ACHN (cell line): Measurements from ENCODE around the gene ATOH8.

ENCODE experiments used
- DNase-seq: peaks from one replicate; pipeline ENCODE4 v3.0.0-alpha.2; 2015
- in situ Hi-C: cut with HindIII; loops from 2 replicates; pipeline ENCODE4 v1.10.0; 2017; ENCODE audit warnings: low sequenced_read_pairs, low pct_ligation_motif_present, low pct_unique_long_range_greater_than_20kb

The ATOH8 gene

DNA sequence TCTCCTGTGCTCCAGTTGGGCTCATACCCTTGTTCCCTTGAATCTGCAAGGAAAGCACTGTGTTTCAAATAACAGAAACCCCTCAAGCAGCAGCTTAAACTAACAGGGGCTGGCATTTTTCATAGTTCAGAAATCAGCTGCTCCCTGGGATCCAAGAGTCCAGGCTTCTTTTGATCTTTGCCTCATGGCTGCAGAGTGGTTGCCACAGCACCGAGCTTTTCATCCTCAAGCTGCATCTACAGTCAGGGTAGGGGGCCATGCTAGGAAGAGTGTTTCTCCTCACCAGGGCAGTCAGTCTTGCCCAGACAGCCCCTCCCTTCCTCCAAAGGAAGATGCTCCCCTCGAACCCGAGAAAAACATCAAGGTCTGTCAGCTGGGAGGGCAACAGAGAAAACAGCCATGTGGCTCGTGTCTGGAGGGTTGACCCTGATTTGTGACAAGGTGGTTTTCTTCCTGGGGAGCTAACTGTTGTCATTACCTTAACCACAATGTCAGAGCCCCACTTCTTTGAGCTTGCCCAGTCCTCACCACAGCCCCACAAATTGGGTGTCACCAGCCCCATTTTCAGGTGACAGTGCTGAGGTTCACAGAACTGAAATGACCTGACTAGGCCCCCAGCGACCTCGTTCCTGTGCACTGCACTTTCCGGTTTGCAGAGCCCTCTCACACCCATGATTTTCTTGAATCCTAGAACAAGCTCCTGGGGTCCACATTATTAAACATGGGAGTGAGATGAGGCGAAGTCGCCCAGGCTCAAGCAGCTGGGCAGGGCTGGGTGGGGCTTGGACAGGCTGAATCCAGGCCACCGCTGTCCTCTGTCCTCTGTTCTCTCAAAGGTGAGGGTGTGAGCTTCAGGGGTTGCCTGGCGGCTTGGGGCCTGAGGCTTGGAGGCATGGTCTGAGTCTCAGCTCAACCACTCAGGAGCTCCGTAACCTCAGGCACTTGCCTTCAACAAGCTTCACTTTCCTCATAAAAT lies 21.9 kb downstream of the ATOH8 start:
- no peak for DNase-seq

DNA sequence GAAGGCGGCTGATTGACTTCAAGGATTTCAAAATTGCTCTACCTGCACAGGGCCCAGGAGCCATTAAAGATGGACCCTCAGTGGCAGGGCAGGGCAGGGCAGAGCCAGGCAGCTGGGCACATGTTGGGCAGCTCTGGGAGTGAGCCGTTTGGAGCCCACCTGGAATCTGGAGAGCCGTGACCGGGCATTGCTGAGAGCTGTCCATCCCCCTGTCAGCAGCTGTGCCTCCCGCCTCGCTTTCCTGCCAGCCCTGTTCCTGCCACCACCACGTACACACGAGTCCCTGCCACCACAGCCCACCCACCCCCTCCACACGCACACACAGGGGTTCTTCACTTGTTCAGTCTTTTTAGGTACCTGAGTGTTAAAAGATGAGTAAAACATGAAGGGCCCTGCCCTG lies 22.9 kb downstream of the ATOH8 start:
- no peak for DNase-seq
- in situ Hi-C loops = no loop called here

More for the DNA sequence above, 21.9 kb downstream of the ATOH8 start:
- in situ Hi-C loops = no loop called here

DNA sequence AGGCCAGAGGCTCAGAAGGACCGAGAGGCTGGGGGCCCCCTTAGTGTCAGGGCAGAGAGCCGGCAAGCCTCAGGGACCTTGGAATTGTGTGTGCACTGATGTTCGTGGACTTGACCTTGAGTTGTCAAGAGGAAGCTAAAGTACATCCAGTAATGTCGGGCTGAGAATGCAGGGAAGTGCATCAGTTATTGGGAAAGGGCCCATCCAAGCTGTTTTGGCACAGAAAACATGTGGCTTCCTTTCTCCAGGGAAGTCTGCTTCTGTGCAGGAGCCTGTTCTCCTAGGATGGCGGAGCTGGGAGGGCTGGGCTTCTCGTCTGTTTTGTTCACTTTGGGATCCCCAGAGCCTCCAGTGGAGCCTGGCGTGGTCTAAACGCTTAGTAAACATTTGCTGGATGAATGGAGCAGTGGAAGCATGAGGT lies 23.7 kb downstream of the ATOH8 start:
- DNase-seq = no peak
- in situ Hi-C loops = no loop called here

GRCh38 chr2:85778646-85779379 lies 25.0 kb downstream of the ATOH8 start:
- in situ Hi-C loops = no loop called here
- no peak for DNase-seq

DNA sequence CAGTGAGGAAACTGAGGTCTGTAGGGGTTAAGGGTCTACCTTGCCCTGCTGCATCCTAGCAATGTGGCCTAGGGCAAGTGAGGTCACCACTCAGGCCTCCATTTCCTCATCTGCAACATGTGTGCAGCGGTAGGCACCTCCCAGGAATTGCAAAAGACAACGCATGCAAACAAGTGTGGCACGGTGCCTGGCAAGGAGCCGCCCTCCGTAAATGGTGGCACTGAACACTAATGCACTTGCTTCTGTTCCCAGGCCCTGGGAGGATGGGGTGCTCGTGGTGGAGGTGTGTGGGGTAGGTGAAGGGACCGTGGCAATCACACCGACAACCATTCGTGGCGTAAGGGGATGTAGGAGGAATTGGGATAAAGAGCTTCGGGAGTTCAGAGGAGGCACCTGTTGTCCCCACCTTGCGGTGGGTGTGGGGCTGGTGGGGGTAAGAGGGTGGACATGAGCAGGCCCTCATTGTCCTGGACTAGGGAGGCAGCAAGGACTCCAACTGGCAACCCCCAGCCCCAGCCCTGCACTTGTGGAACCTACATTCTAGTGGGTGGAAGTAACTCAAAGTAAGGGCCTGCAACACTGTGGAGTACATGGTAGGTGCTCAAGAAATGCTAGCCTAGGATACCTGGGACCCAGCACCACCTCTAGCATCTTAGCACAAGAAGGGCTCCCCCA lies 26.0 kb downstream of the ATOH8 start:
- DNase-seq = no peak

GRCh38 chr2:85780316-85781012 lies 26.7 kb downstream of the ATOH8 start:
- no peak for DNase-seq

More for the DNA sequence above, 26.0 kb downstream of the ATOH8 start:
- in situ Hi-C loops = no loop called here

DNA sequence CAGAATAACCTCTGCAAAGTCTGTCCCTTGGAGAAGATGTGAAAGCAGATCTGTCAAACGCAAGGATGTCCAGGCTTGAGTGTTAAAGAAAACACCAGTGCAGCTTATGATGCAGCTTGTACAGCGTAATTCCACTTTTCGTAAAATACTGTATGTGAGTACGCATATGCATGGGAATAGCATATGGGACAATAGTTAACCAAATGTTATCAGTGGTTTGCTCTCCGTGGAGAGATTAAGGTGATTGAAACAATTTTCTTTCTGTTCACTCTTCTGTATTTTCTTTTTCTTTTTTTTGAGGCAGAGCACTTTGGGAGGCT lies 27.2 kb downstream of the ATOH8 start:
- in situ Hi-C loops = no loop called here
- no peak for DNase-seq

More at GRCh38 chr2:85780316-85781012, 26.7 kb downstream of the ATOH8 start:
- in situ Hi-C loops = no loop called here

GRCh38 chr2:85783796-85784195 lies 30.0 kb downstream of the ATOH8 start:
- in situ Hi-C loops = no loop called here
- no peak for DNase-seq

DNA sequence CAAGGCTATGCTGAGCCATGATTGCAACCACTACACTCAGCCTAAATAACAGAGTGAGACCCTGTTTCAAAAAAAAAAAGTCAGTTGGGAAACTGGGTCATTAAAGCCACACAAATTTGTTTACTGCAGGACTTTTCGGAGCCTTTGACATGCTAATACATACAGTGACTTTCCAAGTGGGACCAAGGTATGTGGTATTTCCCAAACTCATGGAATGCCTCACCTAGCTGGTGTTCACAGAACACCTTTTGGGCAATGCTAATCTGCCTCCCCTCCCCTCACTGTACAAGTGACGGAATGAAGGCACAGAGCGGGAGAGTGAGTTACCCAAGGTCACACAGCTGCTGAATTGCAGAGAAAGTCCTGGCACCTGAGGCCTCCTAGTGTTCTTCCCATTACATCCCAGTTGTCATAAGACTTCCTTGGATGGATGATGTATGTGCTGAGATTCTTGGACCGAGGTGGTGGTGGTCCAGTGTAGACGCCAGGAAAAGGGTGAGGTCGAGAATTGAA lies 30.7 kb downstream of the ATOH8 start:
- in situ Hi-C loops = no loop called here

GRCh38 chr2:85785027-85785822 lies 31.4 kb downstream of the ATOH8 start:
- in situ Hi-C loops = no loop called here

More for the DNA sequence above, 30.7 kb downstream of the ATOH8 start:
- DNase-seq = no peak

GRCh38 chr2:85785871-85786270 lies 32.1 kb downstream of the ATOH8 start:
- in situ Hi-C loops = no loop called here
- DNase-seq = no peak

More at GRCh38 chr2:85785027-85785822, 31.4 kb downstream of the ATOH8 start:
- peak; percentile 20 for DNase-seq

DNA sequence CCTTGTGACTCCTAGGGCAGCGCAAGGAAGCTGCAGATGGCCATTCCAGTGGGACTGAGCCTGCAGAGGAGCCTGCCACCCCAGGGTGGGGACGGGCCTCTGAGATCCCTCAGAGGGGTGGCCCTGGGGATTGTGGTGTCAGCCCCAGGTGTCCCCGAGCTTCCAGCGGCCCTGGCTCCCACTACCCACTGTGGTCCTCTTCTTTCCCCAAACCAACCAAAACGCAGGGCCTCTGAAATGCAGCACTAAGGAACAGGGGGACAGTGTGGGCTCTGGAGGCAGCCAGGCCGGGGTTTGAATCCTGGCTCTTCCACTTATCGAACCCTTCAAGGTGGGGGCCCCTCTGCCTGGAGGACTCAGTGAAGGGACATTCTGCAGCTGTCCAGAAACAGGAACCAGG lies 32.7 kb downstream of the ATOH8 start:
- DNase-seq = no peak
- in situ Hi-C loops = no loop called here

DNA sequence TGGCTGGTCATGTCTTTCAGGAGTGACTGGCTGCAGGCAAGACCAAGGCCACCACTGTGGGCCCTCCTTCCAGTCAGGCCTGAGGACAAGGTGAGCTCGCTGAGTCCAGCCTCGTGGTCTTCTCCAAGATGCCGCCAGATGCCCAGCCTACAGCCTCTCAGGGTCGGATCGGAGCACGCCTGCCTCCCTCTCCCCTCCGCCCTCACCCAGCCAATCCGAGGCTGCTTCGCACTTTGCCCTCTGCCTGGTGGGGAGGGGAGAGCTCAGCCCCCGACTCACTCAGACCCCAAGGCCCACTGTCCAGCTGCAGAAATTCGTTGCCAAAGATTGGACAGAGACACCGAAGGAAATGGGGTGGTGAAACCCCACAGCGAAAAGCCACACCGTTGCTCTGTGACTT lies 33.1 kb downstream of the ATOH8 start:
- in situ Hi-C loops = no loop called here
- no peak for DNase-seq

DNA sequence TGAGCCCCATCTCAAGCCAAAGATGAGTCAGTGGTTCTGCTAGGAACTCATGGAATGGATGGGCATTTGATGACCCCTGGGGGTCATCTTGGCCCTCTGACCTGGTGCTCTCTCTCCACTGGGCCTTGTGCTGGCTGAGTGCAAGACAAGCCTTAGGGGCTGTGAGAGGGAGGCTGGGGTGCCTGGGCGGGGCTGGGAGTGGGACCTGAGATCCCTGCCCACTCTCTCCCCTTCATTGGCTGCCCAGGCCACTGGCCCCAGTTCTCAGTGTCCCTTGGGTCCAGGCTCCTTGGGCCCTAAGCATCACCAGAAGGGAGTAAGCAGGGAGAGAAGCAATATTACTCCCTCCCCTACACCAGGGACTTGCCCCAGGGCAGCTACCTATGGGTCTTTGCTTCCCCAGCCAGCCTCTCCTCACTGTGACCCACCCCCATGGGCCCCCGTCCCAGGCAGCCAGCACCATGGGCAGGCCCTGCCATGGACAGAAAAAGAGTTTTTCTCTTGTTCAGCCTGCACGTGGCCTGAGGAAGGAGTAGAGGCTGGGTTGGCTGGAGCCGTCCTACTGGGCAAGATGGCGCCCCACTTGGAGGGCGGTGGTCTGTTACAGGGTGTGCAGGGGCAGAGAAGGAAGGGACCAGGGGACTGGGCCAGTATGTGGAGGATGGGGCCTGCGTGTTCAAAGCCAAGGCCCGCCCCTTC lies 33.6 kb downstream of the ATOH8 start:
- in situ Hi-C loops = no loop called here

DNA sequence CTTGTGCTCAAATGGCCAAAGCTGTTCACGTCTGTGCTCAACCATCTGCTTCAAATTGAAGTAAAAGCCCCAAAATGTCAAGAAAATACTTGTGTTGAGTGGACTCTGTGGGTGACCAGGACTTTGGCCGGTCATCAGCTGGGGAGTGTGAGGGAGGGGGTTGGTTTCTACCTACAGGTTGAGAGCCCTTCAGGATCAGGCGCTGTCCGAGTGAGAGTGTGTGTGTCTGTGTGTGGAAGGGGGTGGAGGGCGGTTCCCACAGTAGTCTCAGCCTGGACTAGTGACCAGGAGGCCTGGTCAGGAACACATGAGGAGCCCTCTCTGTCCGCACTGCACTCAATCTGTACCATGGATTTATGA lies 34.2 kb downstream of the ATOH8 start:
- in situ Hi-C loops = no loop called here
- no peak for DNase-seq

More for the DNA sequence above, 33.6 kb downstream of the ATOH8 start:
- DNase-seq = no peak

GRCh38 chr2:85788603-85789002 lies 34.8 kb downstream of the ATOH8 start:
- in situ Hi-C loops = no loop called here

DNA sequence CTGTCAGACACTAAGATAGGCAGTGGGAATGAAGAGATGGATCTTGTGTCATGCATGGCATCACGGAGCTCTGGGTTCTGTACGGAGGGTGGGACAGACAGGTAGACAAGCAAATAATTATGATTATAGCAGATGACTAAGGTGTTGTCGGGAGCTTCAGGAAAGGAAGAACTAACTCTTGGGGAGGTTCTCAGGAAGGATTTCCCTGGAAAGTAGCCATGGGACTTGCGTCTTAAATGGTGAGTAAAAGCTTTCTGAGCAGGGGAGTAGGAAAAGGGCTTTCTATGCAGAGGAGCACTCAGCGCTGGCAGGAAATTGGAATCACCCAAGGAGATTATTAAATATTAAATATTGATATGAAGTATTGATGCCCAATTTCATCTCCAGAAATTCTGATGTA lies 35.5 kb downstream of the ATOH8 start:
- DNase-seq = no peak
- in situ Hi-C loops = no loop called here

More at GRCh38 chr2:85788603-85789002, 34.8 kb downstream of the ATOH8 start:
- DNase-seq = no peak
